Thoracic aorta (tissue), 2 donors: ENCODE measurements around the gene AKAP9. TPM values are rescaled to one million over a fixed set of nuclear protein-coding genes. Genes with fewer than 3 reads are reported as not detected.
"Not testable (repeated sequence)": the region's sequence is repeated elsewhere in the genome, so short reads cannot be mapped to it uniquely, and the experiment has no call there.

Experiments used
- ATAC-seq: fragments of 150-250 bp; one replicate; pipeline ENCODE4 v1.8.0; 2017; ENCODE audit warnings: low read depth; ENCODE audit not compliant: insufficient number of reproducible peaks, low FRiP score
- DNase-seq: peaks from one replicate; pipeline ENCODE4 v3.0.0-alpha.2; 2020; ENCODE audit warnings: low spot score
- H3K27ac ChIP-seq, 2 donors: fragments of 200-600 bp; sonication (generic); 1 replicate in 1 of 2; 2 replicates in 1 of 2; pipeline ENCODE4 v1.5.1; 2016; ENCODE audit warnings: mild to moderate bottlenecking in 2 of 2, moderate library complexity in 2 of 2
- H3K27me3 ChIP-seq: fragments of 200-600 bp; sonication (generic); replicated peaks from 2 replicates; pipeline ENCODE4 v1.6.0; 2016; ENCODE audit warnings: mild to moderate bottlenecking; ENCODE audit not compliant: insufficient read depth
- H3K36me3 ChIP-seq: fragments of 200-600 bp; sonication (generic); one replicate; pipeline ENCODE4 v1.5.1; 2016
- H3K4me1 ChIP-seq, 2 donors: fragments of 200-600 bp; sonication (generic); 1 replicate in 1 of 2; 2 replicates in 1 of 2; pipeline versions ENCODE4 v1.5.1 to v1.6.0; 2016; ENCODE audit warnings: low read depth in 2 of 2, mild to moderate bottlenecking in 1 of 2; ENCODE audit not compliant: control insufficient read depth in 1 of 2
- H3K4me3 ChIP-seq: fragments of 200-600 bp; sonication (generic); 2 replicates; pipeline ENCODE4 v1.5.1; 2016; ENCODE audit warnings: mild to moderate bottlenecking
- H3K9me3 ChIP-seq: fragments of 200-600 bp; sonication (generic); 2 replicates; pipeline ENCODE4 v1.5.1; 2016
- CTCF ChIP-seq: fragments of 200-600 bp; sonication (generic); IDR thresholded peaks from one replicate; pipeline ENCODE4 v1.5.1; 2019; ENCODE audit warnings: antibody characterized with exemption
- total RNA-seq, 2 donors: library from RNA; depleted of rRNA; stranded (reverse); fragments of >200 nt; gene quantifications; one replicate each; pipeline versions ENCODE4 v1.1.0 to v1.2.3, GENCODE V29; 2016

AKAP9 gene
- total RNA-seq, 2 donors from 2014 or later: 49.8 to 72.1 TPM

GRCh38 chr7:92071032-92071431 is 130.4 kb downstream of the AKAP9 start:
- TF ChIP-seq CTCF: no peak
- H3K27ac ChIP-seq: no peak overlapping the region
- H3K9me3 ChIP-seq: no peaks in the 10 kb centered on the region
- no peaks in the 10 kb centered on the region for H3K4me1 ChIP-seq
- DNase-seq: no peak
- no peak for ATAC-seq
- H3K4me3 ChIP-seq: no peak overlapping the region
- peaks cover 23% of the 10 kb centered on the region for H3K36me3 ChIP-seq
- H3K27me3 ChIP-seq: no peaks in the 10 kb centered on the region

GRCh38 chr7:92072121-92072520 is 131.5 kb downstream of the AKAP9 start:
- no peaks in the 10 kb centered on the region for H3K4me1 ChIP-seq

GRCh38 chr7:92072708-92073107 is 132.0 kb downstream of the AKAP9 start:
- Histone ChIP-seq H3K36me3 (peaks cover 15% of the 10 kb centered on the region), H3K27me3 (no peaks in the 10 kb centered on the region), H3K4me3 (no peak overlapping the region), H3K4me1 (no peaks in the 10 kb centered on the region), H3K9me3 (no peaks in the 10 kb centered on the region), H3K27ac (no peak overlapping the region)
- DNase-seq: no peak
- TF ChIP-seq CTCF: no peak
- no peak for ATAC-seq

More at GRCh38 chr7:92072121-92072520, 131.5 kb downstream of the AKAP9 start:
- ATAC-seq (no peak), DNase-seq (no peak)
- no peaks in the 10 kb centered on the region for H3K9me3 ChIP-seq
- H3K4me3 ChIP-seq: no peak overlapping the region
- H3K27me3 ChIP-seq: no peaks in the 10 kb centered on the region
- no peak overlapping the region for H3K27ac ChIP-seq
- H3K36me3 ChIP-seq: peaks cover 18% of the 10 kb centered on the region
- no peak for TF ChIP-seq CTCF

- Histone ChIP-seq H3K4me3 (no peak overlapping the region), H3K27me3 (no peaks in the 10 kb centered on the region), H3K9me3 (no peaks in the 10 kb centered on the region), H3K27ac (no peak overlapping the region), H3K36me3 (peaks cover 17% of the 10 kb centered on the region), H3K4me1 (no peaks in the 10 kb centered on the region)
- no peak for ATAC-seq
- no peak for TF ChIP-seq CTCF
- DNase-seq: no peak
Measured at GRCh38 chr7:92075455-92076158, 134.9 kb downstream of the AKAP9 start.

GRCh38 chr7:92076509-92076908 is 135.8 kb downstream of the AKAP9 start:
- H3K27me3 ChIP-seq: no peaks in the 10 kb centered on the region
- no peak for TF ChIP-seq CTCF
- no peaks in the 10 kb centered on the region for H3K9me3 ChIP-seq
- ATAC-seq: no peak
- H3K27ac ChIP-seq: no peak overlapping the region
- no peak overlapping the region for H3K4me3 ChIP-seq
- H3K36me3 ChIP-seq: peaks cover 17% of the 10 kb centered on the region
- no peak for DNase-seq
- H3K4me1 ChIP-seq: no peaks in the 10 kb centered on the region

- peaks cover 40% of the 10 kb centered on the region for H3K36me3 ChIP-seq
- not testable (repeated sequence) for H3K9me3 ChIP-seq, H3K4me3 ChIP-seq, H3K4me1 ChIP-seq, H3K27ac ChIP-seq, H3K27me3 ChIP-seq, DNase-seq, ATAC-seq
Measured at GRCh38 chr7:92083922-92084321, 143.3 kb downstream of the AKAP9 start.
